ENCODE results near the gene TRIM7.

DNA sequence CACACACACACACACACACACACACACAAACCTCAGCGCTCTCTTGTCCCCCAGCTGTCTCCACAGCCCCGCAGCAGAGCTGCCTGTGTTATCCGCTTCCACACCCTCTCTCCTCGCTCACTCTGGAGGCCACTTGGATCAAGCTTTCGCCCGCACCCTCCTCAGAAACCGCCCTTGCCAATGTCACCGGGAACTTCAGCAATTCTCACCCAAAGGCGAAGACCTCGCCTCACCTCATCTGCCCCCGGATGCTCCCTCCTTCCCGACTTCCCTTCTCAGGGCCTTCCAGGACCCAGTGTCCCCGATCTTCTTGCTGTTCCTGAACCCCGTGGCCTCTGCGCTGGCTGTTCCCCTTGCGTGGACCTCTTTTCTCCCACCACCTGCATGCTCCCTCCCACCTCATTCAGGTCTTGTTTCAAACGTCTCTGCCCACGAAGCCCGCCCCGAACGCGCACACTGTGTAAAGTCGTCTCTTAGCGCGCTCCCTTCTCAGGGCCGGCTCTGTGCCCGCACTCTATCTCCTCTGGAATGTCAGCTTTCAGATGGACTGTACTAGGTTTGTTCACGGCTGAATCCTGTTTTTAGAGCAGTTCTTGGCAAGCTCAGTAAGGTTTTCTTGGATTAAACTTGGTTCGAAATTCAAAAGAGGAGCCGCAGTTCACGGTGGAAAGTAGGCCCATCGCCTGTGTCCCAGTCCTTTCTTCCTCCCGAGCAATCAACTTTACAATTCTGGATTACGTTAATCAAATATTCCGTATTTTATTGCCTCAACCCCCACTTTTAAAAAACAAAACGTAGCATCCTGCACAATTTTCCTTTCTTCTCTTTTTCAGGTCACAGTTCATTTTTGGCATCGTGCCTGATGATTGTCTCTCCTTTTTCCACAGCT is 1.0 kb upstream of the TRIM7 start:
- TF ChIP-seq, protein P1, sequence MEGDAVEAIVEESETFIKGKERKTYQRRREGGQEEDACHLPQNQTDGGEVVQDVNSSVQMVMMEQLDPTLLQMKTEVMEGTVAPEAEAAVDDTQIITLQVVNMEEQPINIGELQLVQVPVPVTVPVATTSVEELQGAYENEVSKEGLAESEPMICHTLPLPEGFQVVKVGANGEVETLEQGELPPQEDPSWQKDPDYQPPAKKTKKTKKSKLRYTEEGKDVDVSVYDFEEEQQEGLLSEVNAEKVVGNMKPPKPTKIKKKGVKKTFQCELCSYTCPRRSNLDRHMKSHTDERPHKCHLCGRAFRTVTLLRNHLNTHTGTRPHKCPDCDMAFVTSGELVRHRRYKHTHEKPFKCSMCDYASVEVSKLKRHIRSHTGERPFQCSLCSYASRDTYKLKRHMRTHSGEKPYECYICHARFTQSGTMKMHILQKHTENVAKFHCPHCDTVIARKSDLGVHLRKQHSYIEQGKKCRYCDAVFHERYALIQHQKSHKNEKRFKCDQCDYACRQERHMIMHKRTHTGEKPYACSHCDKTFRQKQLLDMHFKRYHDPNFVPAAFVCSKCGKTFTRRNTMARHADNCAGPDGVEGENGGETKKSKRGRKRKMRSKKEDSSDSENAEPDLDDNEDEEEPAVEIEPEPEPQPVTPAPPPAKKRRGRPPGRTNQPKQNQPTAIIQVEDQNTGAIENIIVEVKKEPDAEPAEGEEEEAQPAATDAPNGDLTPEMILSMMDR (IDR thresholded peaks at IDR 0.05): no peak
- TF ChIP-seq POLR2A (IDR thresholded peaks at IDR 0.05): no peak
